ENCODE data around the gene PTTG1.

PTTG1 gene

DNA sequence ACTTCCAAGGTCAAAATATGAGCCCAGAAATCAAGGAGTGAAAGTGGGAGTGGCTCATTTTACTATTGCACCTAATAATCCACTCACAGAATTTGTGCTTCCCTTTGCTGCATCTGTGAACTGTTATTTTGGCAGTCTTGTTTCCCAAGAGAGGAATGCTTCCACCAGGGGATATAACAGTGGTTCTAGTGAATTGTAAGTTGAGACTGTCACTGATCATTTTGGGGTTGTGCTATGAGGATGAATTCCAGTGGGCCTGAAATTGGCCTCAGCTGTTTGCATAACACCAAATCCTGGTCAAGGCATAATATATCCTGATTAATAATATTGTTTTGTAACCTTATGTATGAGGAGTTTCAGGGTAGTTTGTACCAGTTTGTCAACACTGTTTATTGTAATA is 36.2 kb upstream of the PTTG1 start:
- Histone ChIP-seq H3K4me3 (ENCODE audit: low read depth in 1 of 5, low read length in 5 of 5) (no peak overlapping the region), H3K9ac (ENCODE audit: low read length in 5 of 5) (no peak overlapping the region), H3K9me3 (ENCODE audit: control insufficient read depth in 5 of 5, low read length in 5 of 5) (peaks cover 3 to 13% (median 5%) of the 10 kb centered on the region in 5 donors), H3K4me1 (ENCODE audit: control insufficient read depth in 5 of 5, insufficient read depth in 5 of 5, low read length in 5 of 5) (peaks cover 0 to 5% (median 0%) of the 10 kb centered on the region in 5 donors), H3K36me3 (ENCODE audit: control insufficient read depth in 5 of 5, insufficient read depth in 5 of 5, low read length in 5 of 5) (no peaks in the 10 kb centered on the region), H3K27me3 (ENCODE audit: control insufficient read depth in 5 of 5, insufficient read depth in 4 of 5, low read length in 5 of 5) (no peaks in the 10 kb centered on the region), H3K27ac (ENCODE audit: low read depth, low read length) (no peak overlapping the region)

DNA sequence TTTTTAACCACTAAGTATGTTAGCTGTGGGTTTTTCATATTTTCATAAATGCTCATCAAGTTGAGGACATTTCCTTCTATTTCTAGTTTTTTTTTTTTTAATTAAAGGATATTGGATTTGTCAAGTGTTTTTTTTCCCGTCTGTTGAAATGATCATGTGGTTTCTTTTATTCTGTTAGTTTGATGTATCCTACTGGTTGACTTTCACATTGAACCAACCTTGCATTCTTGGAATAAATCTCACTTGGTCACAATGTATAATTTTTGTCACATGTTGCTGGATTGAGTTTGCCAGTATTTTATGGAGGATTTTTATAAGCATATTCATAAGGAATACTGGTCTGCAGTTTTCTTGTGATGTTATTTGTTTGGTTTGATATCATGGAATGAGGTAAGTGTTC is 34.2 kb upstream of the PTTG1 start:
- Histone ChIP-seq H3K9me3 (ENCODE audit: control insufficient read depth in 5 of 5, low read length in 5 of 5) (peaks cover 3 to 13% (median 5%) of the 10 kb centered on the region in 5 donors), H3K36me3 (ENCODE audit: control insufficient read depth in 5 of 5, insufficient read depth in 5 of 5, low read length in 5 of 5) (no peaks in the 10 kb centered on the region), H3K27ac (ENCODE audit: low read depth, low read length) (no peak overlapping the region), H3K4me1 (ENCODE audit: control insufficient read depth in 5 of 5, insufficient read depth in 5 of 5, low read length in 5 of 5) (peaks cover 0 to 3% (median 0%) of the 10 kb centered on the region in 5 donors), H3K9ac (ENCODE audit: low read length in 5 of 5) (no peak overlapping the region), H3K27me3 (ENCODE audit: control insufficient read depth in 5 of 5, insufficient read depth in 4 of 5, low read length in 5 of 5) (no peaks in the 10 kb centered on the region), H3K4me3 (ENCODE audit: low read depth in 1 of 5, low read length in 5 of 5) (no peak overlapping the region)

DNA sequence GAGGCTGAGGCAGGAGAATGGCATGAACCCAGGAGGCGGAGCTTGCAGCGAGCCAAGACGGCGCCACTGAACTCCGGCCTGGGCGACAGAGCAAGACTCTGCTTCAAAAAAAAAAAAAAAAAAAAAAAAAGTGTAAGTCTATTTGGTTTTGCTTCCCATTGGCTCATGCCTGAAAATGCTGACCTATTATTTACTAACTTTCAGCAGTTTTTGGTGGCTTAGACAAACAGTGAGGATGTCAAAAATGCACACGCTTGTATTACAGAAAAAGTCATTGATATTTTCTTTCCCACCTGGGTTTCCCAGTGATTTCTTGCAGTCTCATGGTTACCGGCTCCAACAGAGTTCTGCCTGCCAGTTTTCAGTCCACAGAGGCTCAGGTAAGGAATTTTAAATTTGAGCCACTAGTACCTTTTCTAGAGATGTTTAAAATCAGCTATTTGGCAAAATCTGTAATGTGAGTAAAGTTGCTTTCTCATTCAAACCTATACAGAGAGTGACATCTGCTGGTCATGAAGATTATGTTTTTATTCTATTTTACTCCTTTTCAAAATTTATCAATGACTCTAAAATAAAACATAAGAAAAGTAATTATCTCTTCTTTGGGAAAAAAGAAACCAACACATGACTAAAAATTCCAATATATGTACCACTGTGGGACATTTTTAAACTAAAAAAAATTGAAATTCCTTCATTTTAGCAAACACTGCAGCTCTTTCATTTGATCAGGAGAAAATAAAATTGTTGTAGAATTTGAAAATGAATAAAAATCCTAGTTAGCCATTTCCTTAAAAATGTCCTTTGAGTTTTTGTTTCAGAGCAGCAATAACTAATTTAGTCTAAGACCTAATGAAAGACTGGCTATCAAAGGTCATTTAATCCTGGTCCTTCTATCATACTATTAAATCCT is 30.6 kb upstream of the PTTG1 start:
- Histone ChIP-seq H3K4me3 (ENCODE audit: low read depth in 1 of 5, low read length in 5 of 5) (no peak overlapping the region), H3K4me1 (ENCODE audit: control insufficient read depth in 5 of 5, insufficient read depth in 5 of 5, low read length in 5 of 5) (peaks cover 0 to 10% (median 0%) of the 10 kb centered on the region in 5 donors), H3K36me3 (ENCODE audit: control insufficient read depth in 5 of 5, insufficient read depth in 5 of 5, low read length in 5 of 5) (no peaks in the 10 kb centered on the region), H3K9ac (ENCODE audit: low read length in 5 of 5) (no peak overlapping the region), H3K27me3 (ENCODE audit: control insufficient read depth in 5 of 5, insufficient read depth in 4 of 5, low read length in 5 of 5) (no peaks in the 10 kb centered on the region), H3K27ac (ENCODE audit: low read depth, low read length) (no peak overlapping the region), H3K9me3 (ENCODE audit: control insufficient read depth in 5 of 5, low read length in 5 of 5) (peaks cover 3 to 13% (median 5%) of the 10 kb centered on the region in 5 donors)

DNA sequence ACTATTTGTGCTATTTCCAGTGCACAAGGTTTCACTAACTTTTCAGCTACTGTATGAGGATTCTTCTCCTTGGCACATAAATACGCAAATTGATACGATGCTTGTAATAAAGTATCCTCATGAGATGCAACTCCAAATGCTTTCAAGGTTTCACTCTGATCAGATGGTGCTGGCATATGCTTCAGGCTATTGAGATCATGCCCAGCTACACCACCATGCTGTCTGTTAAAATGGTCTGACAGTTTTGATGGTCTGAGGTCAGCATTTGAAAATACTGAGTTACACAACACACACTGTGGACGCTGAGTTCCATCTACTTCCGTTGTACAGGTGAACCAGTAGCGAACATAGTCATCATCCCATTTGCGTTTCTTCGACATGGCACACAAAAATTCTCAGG is 26.5 kb upstream of the PTTG1 start:
- H3K27ac ChIP-seq (ENCODE audit: low read depth, low read length), result no peak overlapping the region
- H3K27me3 ChIP-seq (ENCODE audit: control insufficient read depth in 5 of 5, insufficient read depth in 4 of 5, low read length in 5 of 5), result no peaks in the 10 kb centered on the region
- no peak overlapping the region for H3K4me3 ChIP-seq (ENCODE audit: low read depth in 1 of 5, low read length in 5 of 5)
- H3K4me1 ChIP-seq (ENCODE audit: control insufficient read depth in 5 of 5, insufficient read depth in 5 of 5, low read length in 5 of 5), result peaks cover 0 to 29% (median 18%) of the 10 kb centered on the region in 5 donors
- H3K9me3 ChIP-seq (ENCODE audit: control insufficient read depth in 5 of 5, low read length in 5 of 5), result no peaks in the 10 kb centered on the region
- no peaks in the 10 kb centered on the region for H3K36me3 ChIP-seq (ENCODE audit: control insufficient read depth in 5 of 5, insufficient read depth in 5 of 5, low read length in 5 of 5)
- H3K9ac ChIP-seq (ENCODE audit: low read length in 5 of 5), result no peak overlapping the region

DNA sequence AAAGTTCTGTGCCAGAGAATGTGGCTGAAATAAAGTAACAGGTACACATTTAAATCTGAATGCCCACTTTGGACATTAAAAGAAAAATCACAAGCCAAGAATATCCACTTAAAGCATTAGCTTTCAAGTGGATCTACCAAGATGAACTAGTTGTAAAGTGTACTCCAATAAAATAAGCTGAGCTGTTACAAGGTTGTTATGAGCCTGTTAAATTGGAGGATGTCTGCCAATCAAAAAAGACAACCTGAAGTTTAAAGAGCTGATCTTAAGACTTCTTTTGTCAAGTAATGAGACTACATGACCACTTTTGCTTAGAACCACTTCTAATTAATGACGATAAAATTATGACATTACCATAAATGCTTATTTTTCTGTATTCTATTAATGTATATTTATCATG is 24.2 kb upstream of the PTTG1 start:
- peak overlapping the region in 1 of 5 donors; percentile 36 for H3K9ac ChIP-seq (ENCODE audit: low read length in 5 of 5)
- H3K4me1 ChIP-seq (ENCODE audit: control insufficient read depth in 5 of 5, insufficient read depth in 5 of 5, low read length in 5 of 5), result peaks cover 0 to 31% (median 23%) of the 10 kb centered on the region in 5 donors
- no peaks in the 10 kb centered on the region for H3K9me3 ChIP-seq (ENCODE audit: control insufficient read depth in 5 of 5, low read length in 5 of 5)
- no peak overlapping the region for H3K4me3 ChIP-seq (ENCODE audit: low read depth in 1 of 5, low read length in 5 of 5)
- H3K27me3 ChIP-seq (ENCODE audit: control insufficient read depth in 5 of 5, insufficient read depth in 4 of 5, low read length in 5 of 5), result no peaks in the 10 kb centered on the region
- H3K36me3 ChIP-seq (ENCODE audit: control insufficient read depth in 5 of 5, insufficient read depth in 5 of 5, low read length in 5 of 5), result peaks cover 8 to 12% (median 10%) of the 10 kb centered on the region in 5 donors
- no peak overlapping the region for H3K27ac ChIP-seq (ENCODE audit: low read depth, low read length)

DNA sequence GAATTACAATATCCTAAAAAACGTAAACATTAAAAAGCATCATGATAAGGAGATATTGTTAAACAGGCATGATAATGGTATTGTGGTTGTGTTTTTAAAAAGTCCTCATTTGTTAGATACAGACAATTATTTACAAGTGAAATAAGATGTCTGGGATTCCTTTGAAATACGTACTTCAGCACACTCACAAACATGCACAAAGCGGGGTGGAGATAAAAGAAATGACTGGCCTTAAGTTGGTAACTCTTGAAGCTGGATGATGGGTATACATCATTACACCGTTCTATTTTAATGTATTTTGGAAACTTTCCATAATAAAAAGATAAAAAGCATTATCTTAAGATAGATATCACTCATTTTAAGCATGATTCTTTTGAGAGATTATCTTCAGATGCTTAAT is 22.8 kb upstream of the PTTG1 start:
- Histone ChIP-seq H3K36me3 (ENCODE audit: control insufficient read depth in 5 of 5, insufficient read depth in 5 of 5, low read length in 5 of 5) (peaks cover 17 to 20% (median 20%) of the 10 kb centered on the region in 5 donors), H3K4me3 (ENCODE audit: low read depth in 1 of 5, low read length in 5 of 5) (peak overlapping the region; percentile 81 to 92 (median 90)), H3K4me1 (ENCODE audit: control insufficient read depth in 5 of 5, insufficient read depth in 5 of 5, low read length in 5 of 5) (peaks cover 0 to 23% (median 18%) of the 10 kb centered on the region in 5 donors), H3K27ac (ENCODE audit: low read depth, low read length) (no peak overlapping the region), H3K9me3 (ENCODE audit: control insufficient read depth in 5 of 5, low read length in 5 of 5) (no peaks in the 10 kb centered on the region), H3K9ac (ENCODE audit: low read length in 5 of 5) (peak overlapping the region in 4 of 5 donors; percentile 92 to 98 (median 96)), H3K27me3 (ENCODE audit: control insufficient read depth in 5 of 5, insufficient read depth in 4 of 5, low read length in 5 of 5) (no peaks in the 10 kb centered on the region)

DNA sequence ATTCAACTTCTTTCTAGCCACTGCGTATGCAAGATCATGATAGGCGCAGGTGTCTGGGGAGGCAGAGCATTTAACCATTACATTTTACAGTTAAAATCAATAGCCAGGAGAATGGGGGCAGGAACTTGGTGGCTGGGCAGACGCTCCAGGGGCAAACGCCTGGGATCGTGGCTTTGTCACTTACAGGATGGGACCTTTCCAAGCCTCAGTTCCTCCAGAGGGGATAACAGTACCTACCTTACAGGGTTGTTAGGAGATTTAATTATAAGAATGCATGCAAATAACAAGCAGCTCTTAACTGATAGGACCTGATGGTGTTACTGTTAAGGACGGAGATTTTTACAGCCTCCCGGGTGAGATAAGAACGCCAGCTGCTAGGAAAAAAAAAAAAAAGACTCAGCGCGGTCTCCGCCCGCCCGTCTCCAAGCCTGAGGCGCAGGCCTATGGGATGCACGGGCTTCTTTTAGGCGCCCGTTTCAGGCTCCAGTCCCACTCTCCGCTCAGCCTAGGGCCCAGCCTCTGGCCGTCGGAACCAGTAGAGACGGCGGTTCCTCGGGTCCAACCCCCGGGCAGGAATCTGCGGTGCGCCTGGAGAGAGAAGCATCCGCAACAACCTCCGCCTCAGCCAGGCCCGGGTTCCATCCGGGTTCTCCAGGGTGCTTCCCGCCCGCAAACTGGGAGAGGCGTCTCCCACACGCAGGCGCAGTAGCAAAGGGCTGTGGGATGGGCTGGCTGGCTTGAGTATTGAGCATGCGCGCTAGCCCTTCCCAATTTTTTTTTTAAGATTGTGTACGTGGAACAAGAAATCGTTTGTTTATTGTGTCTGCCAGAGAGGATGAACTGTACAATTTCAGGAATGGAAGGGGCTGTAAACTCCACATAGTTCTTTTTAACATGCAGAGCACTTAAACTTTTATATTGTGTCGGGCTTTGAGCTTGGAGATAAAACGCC is 22.0 kb upstream of the PTTG1 start, which contains the start of gene FAM200C:
Gene FAM200C, minus strand, starts transcription at position 653 of the 952 bp plus-strand sequence. CDS start 4,564 bp downstream, outside the sequence.
- H3K4me1 ChIP-seq (ENCODE audit: control insufficient read depth in 5 of 5, insufficient read depth in 5 of 5, low read length in 5 of 5), result peaks cover 0 to 23% (median 18%) of the 10 kb centered on the region in 5 donors
- H3K4me3 ChIP-seq (ENCODE audit: low read depth in 1 of 5, low read length in 5 of 5), result peak within 1 kb of the TSS; percentile 81 to 92 (median 90)
- no peaks in the 10 kb centered on the region for H3K27me3 ChIP-seq (ENCODE audit: control insufficient read depth in 5 of 5, insufficient read depth in 4 of 5, low read length in 5 of 5)
- peaks cover 21 to 29% (median 29%) of the 10 kb centered on the region in 5 donors for H3K36me3 ChIP-seq (ENCODE audit: control insufficient read depth in 5 of 5, insufficient read depth in 5 of 5, low read length in 5 of 5)
- peak within 1 kb of the TSS; percentile 71 to 98 (median 96) for H3K9ac ChIP-seq (ENCODE audit: low read length in 5 of 5)
- H3K27ac ChIP-seq (ENCODE audit: low read depth, low read length), result peak within 1 kb of the TSS; percentile 57
- no peaks in the 10 kb centered on the region for H3K9me3 ChIP-seq (ENCODE audit: control insufficient read depth in 5 of 5, low read length in 5 of 5)

DNA sequence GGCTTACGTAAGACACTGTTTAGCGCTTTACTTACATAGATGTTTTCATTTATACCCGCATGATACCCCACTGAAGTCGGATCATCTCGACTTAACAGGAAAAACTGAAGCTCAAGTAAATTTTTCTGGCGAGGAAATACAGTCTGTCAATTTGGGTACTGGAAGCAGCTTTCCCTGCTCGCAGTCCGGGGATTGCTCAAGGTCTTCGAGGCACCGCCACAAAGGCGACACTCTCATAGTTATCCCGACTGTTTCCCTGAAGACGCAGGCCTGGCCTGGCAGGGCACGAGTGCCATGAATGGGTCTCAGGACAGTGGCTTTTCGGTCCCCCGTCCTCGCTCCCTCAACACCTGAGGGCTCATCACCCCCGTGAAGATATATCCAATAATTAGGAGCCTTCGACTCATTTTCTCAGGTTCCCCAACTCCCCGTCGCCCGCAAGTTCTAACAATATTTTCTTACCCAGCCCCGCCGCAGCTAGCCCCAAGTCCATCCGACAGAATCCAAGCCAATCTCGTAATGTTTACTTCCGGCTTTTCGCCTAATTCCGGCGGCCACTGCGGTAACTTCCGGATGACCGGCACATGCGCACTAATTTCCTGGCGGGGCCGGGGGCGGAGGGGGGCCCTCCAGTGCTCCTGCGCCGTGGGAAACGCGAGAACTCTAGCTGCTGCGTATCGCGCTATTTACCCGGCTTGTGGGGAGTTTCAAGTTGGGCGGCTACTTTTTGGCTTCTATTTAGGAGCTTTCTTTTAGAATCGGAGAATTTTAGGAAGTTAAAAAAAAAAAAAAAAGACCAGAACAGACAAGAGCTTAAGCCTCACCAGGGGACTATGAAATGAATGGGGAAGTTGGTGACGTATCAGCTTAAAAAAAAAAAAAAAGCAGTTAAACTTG is 2.8 kb upstream of the PTTG1 start, which contains the start of gene SLU7:
Gene SLU7, minus strand, starts transcription at position 521 of the 897 bp plus-strand sequence. CDS start 3,787 bp downstream, outside the sequence.
- Histone ChIP-seq H3K9me3 (ENCODE audit: control insufficient read depth in 5 of 5, low read length in 5 of 5) (no peaks in the 10 kb centered on the region), H3K9ac (ENCODE audit: low read length in 5 of 5) (peak within 1 kb of the TSS; percentile 76 to 97 (median 95)), H3K36me3 (ENCODE audit: control insufficient read depth in 5 of 5, insufficient read depth in 5 of 5, low read length in 5 of 5) (peaks cover 4 to 12% (median 8%) of the 10 kb centered on the region in 5 donors), H3K4me1 (ENCODE audit: control insufficient read depth in 5 of 5, insufficient read depth in 5 of 5, low read length in 5 of 5) (peaks cover 5 to 42% (median 36%) of the 10 kb centered on the region in 5 donors), H3K4me3 (ENCODE audit: low read depth in 1 of 5, low read length in 5 of 5) (peak within 1 kb of the TSS; percentile 92 to 99 (median 97)), H3K27me3 (ENCODE audit: control insufficient read depth in 5 of 5, insufficient read depth in 4 of 5, low read length in 5 of 5) (no peaks in the 10 kb centered on the region), H3K27ac (ENCODE audit: low read depth, low read length) (peak within 1 kb of the TSS; percentile 91)
